Measurements from ENCODE around the gene ZNF132.

DNA sequence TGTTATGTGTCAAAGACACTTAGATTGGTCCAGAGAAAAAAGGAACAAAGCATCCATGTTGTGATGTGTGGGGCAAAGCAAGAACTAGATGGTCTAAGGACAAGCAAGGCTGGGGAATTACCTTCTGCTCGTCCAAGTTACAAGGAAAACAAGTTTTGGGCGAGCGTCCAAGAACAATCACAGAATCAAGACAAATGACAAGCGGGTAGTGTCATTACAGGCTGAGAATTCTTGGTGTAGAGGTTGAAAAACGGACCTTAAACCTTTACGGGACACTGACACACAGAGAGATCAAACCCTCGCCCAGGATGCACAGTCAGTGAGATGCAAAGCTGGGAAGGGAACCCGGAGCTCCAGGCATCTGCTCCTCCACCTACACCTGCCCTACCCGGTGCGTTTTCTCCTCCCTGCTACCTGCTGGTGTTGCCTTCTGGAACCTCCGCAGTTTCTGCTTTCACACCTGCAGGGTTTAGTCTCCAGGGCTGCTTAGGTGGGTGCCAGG lies 11.0 kb upstream of the ZNF132 start:
- TF ChIP-seq ZNF473 (tag by site-specific recombination; IDR thresholded peaks at IDR 0.05): no peak
- TF ChIP-seq, protein P1, sequence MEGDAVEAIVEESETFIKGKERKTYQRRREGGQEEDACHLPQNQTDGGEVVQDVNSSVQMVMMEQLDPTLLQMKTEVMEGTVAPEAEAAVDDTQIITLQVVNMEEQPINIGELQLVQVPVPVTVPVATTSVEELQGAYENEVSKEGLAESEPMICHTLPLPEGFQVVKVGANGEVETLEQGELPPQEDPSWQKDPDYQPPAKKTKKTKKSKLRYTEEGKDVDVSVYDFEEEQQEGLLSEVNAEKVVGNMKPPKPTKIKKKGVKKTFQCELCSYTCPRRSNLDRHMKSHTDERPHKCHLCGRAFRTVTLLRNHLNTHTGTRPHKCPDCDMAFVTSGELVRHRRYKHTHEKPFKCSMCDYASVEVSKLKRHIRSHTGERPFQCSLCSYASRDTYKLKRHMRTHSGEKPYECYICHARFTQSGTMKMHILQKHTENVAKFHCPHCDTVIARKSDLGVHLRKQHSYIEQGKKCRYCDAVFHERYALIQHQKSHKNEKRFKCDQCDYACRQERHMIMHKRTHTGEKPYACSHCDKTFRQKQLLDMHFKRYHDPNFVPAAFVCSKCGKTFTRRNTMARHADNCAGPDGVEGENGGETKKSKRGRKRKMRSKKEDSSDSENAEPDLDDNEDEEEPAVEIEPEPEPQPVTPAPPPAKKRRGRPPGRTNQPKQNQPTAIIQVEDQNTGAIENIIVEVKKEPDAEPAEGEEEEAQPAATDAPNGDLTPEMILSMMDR (tag by site-specific recombination; IDR thresholded peaks at IDR 0.05): no peak
